Left lung (tissue), 10 donors: ENCODE data around the gene PTCD2. TPM values are rescaled to one million over a fixed set of nuclear protein-coding genes. Genes with fewer than 3 reads are reported as not detected.
A peak's percentile ranks its signal among the peaks of the same experiment; 100 is the strongest.

Experiments used
- ATAC-seq: fragments of 200-7000 bp; cut with Tn5 transposase; one replicate; pipeline ENCODE4 v1.9.1; 2020; ENCODE audit warnings: moderate library complexity
- DNase-seq, 4 donors: peaks; one replicate each; pipeline ENCODE4 v3.0.0-alpha.2; 2013 to 2020
- H3K27ac ChIP-seq, 2 donors: fragments of 200-600 bp; sonication (generic) in 1 of 2; one replicate each; pipeline versions ENCODE4 v1.5.0 to v1.8.0; 2020 to 2021
- H3K27me3 ChIP-seq, 2 donors: fragments of 200-600 bp; sonication (generic) in 1 of 2; one replicate each; pipeline versions ENCODE4 v1.5.0 to v1.8.0; 2020 to 2021
- H3K36me3 ChIP-seq, 2 donors: fragments of 200-600 bp; sonication (generic) in 1 of 2; one replicate each; pipeline versions ENCODE4 v1.5.0 to v1.8.0; 2020 to 2021
- H3K4me1 ChIP-seq, 2 donors: fragments of 200-600 bp; one replicate each; pipeline ENCODE4 v1.8.0; 2021
- H3K4me3 ChIP-seq, 2 donors: fragments of 200-600 bp; sonication (generic) in 1 of 2; one replicate each; pipeline versions ENCODE4 v1.5.0 to v1.8.0; 2020 to 2021; ENCODE audit warnings: mild to moderate bottlenecking in 1 of 2
- H3K9me3 ChIP-seq, 2 donors: fragments of 200-600 bp; sonication (generic) in 1 of 2; one replicate each; pipeline versions ENCODE4 v1.5.0 to v1.8.0; 2020 to 2021
- CTCF ChIP-seq, 2 donors: fragments of 200-600 bp; sonication (generic) in 1 of 2; IDR thresholded peaks; one replicate each; pipeline versions ENCODE4 v1.5.0 to v1.8.0; 2021; ENCODE audit warnings: antibody characterized with exemption in 2 of 2
- intact Hi-C, 2 donors: fragments of 100-400 bp; cut with DNase I; formaldehyde crosslinking; loops; one replicate each; pipeline versions ENCODE4 v1.11.2 to v1.14.2; 2022
- polyA plus RNA-seq, 6 donors: library from polyadenylated mRNA; unstranded; fragments of 120-200 nt; gene quantifications; one replicate each; pipeline ENCODE4 v1.2.1, GENCODE V29; 2013; ENCODE audit not compliant: insufficient read length in 6 of 6
- total RNA-seq, 2 donors: library from RNA; stranded (reverse); fragmentation: NEBNext Ultra II Directional; extraction: Animal tissue kit (Norgen Biotek cat#: 25700); gene quantifications; one replicate each; pipeline ENCODE4 v1.2.1, GENCODE V29; 2021
- donor health status: DM: no; HTN: yes; CAD: no.
- donor health status: DM: no; HTN: no; CAD: no.

Gene PTCD2
- total and polyA plus RNA-seq, 8 donors, result 7.6 to 12.6 (median 11.1) TPM

- TF ChIP-seq CTCF (IDR thresholded peaks at IDR 0.05), result no peak
- Histone ChIP-seq H3K27ac (no peak overlapping the region), H3K4me1 (no peaks in the 10 kb centered on the region), H3K36me3 (peaks cover 0 to 35% of the 10 kb centered on the region in 2 donors), H3K4me3 (no peak overlapping the region), H3K9me3 (no peaks in the 10 kb centered on the region), H3K27me3 (no peaks in the 10 kb centered on the region)
- intact Hi-C loops, result no loop called here
- DNase-seq (no peak), ATAC-seq (no peak)
Observed at GRCh38 chr5:72337159-72337558, 17.0 kb downstream of the PTCD2 start.

DNA sequence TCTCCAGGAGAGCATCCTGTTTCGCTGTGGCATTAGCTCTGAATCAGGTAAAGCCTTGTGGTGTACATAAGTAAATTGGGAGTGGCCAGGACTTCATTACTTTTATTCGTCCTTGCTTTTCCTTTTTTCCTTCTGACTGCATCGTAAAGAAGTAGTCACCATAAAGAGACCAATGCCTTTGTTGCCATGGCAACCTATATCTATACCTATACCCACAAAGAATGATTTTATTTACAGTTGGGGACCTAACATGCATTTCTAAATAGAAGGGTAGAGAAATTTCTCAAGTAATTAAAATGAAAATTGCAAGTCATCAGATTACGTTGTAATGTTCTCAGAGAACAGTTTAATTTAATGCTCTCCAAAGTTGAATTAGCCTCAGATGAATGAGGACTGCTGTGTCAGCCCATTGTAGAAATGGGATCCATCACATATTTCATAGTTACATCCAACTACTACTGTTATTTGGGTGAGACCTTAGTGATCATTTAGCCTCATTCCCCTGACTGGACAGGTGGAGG is 18.6 kb downstream of the PTCD2 start:
- Histone ChIP-seq H3K4me1 (no peaks in the 10 kb centered on the region), H3K36me3 (peaks cover 0 to 46% of the 10 kb centered on the region in 2 donors), H3K4me3 (no peak overlapping the region), H3K27me3 (no peaks in the 10 kb centered on the region), H3K9me3 (no peaks in the 10 kb centered on the region), H3K27ac (no peak overlapping the region)
- ATAC-seq, result no peak
- no peak for TF ChIP-seq CTCF (IDR thresholded peaks at IDR 0.05)
- no peak for DNase-seq
- intact Hi-C loops, result no loop called here

DNA sequence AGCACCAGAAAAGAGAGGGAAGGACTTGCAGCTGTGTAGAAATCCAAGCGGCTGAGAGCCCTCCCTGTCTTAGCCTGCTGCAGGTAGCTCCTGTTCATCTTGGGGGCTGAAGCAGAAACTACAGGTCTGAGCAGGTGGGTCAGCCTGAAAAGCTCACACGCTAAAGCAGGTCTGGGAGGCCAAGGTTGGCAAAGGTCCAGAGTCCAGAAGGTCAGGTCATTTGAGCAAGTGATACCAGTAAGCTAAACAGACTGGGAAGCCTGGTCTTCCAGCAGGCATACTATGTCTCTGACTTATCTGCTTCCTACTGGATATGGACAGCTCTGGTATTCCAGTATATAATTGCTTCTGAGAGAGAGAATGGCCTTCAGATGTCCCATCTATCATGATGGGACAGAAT is 26.2 kb downstream of the PTCD2 start:
- DNase-seq (no peak), ATAC-seq (no peak)
- H3K27me3 ChIP-seq, result no peaks in the 10 kb centered on the region
- no peak overlapping the region for H3K4me3 ChIP-seq
- intact Hi-C loops, result no loop called here
- H3K4me1 ChIP-seq, result peaks cover 0 to 18% of the 10 kb centered on the region in 2 donors
- TF ChIP-seq CTCF (IDR thresholded peaks at IDR 0.05), result no peak
- no peaks in the 10 kb centered on the region for H3K9me3 ChIP-seq
- peaks cover 0 to 29% of the 10 kb centered on the region in 2 donors for H3K36me3 ChIP-seq
- no peak overlapping the region for H3K27ac ChIP-seq

DNA sequence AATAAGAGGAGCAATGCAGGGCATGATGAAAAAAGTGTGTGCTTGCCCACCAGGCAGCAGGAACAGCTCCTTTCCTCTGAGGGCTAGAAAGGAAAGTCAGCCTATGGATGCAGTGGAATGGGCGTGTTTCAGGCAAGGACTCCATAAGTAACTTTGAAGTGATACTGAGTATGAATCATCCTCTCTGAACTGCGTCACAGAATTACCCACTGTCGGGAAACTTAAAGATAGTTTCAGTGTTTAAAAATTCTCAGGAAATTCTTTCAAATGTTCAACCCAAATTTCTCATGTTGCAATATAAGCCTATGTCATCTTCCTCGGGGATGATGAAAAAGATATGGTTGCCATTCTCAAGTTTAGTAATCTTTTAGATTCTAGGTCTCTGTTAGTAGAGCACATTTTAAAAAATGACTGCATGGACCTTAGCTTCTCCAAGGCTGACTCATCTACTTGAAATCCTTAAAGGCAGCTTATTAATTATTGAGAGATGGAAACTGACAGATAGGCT is 27.7 kb downstream of the PTCD2 start:
- intact Hi-C loops, result no loop called here
- ATAC-seq (peak; percentile 40), DNase-seq (no peak)
- Histone ChIP-seq H3K9me3 (no peaks in the 10 kb centered on the region), H3K27ac (no peak overlapping the region), H3K36me3 (peaks cover 0 to 23% of the 10 kb centered on the region in 2 donors), H3K4me1 (peaks cover 0 to 27% of the 10 kb centered on the region in 2 donors), H3K27me3 (no peaks in the 10 kb centered on the region), H3K4me3 (no peak overlapping the region)
- no peak for TF ChIP-seq CTCF (IDR thresholded peaks at IDR 0.05)

DNA sequence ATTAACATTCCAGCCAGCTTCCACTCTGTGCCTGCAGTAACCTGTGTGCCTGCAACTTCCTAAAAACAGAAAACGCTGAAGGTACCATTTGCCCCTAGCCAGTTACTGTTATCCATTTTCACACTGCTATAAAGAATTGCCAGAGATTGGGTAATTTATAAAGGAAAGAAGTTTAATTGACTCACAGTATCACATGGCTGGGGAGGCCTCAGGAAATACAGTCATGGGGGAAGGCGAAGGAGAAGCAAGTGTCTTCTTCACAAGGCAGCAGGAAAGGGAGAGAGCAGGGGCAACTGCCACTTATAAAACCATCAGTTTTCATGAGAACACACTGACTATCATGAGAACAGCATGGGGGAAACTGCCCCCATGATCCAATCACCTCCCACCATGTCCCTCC is 31.2 kb downstream of the PTCD2 start:
- no peak overlapping the region for H3K4me3 ChIP-seq
- DNase-seq (no peak), ATAC-seq (no peak)

More for the DNA sequence above, 31.2 kb downstream of the PTCD2 start:
- Histone ChIP-seq H3K36me3 (no peaks in the 10 kb centered on the region), H3K9me3 (no peaks in the 10 kb centered on the region), H3K4me1 (peaks cover 0 to 32% of the 10 kb centered on the region in 2 donors), H3K27ac (peak overlapping the region in 1 of 2 donors; percentile 13), H3K27me3 (no peaks in the 10 kb centered on the region)
- intact Hi-C loops, result no loop called here
- no peak for TF ChIP-seq CTCF (IDR thresholded peaks at IDR 0.05)
